Adipocyte (in vitro differentiated cells): ENCODE results near the gene UTP14A.

Experiments
- DNase-seq: peaks from one replicate; pipeline ENCODE4 v3.0.0-alpha.2; 2015; ENCODE audit warnings: low read depth
- H3K27me3 ChIP-seq: replicated peaks from 2 replicates; pipeline ENCODE4 v1.7.0; 2013; ENCODE audit warnings: mild to moderate bottlenecking, low read length, moderate library complexity; ENCODE audit not compliant: control insufficient read depth, insufficient read depth
- H3K36me3 ChIP-seq: 2 replicates; pipeline ENCODE4 v1.7.0; 2013; ENCODE audit warnings: low read length, mild to moderate bottlenecking, moderate library complexity; ENCODE audit not compliant: control insufficient read depth, insufficient read depth, severe bottlenecking
- H3K4me1 ChIP-seq: 2 replicates; pipeline ENCODE4 v1.7.0; 2013; ENCODE audit warnings: mild to moderate bottlenecking, low read length, moderate library complexity; ENCODE audit not compliant: control insufficient read depth, insufficient read depth
- H3K4me3 ChIP-seq: 2 replicates; pipeline ENCODE4 v1.7.0; 2013; ENCODE audit warnings: mild to moderate bottlenecking, low read length, moderate library complexity
- H3K9ac ChIP-seq: 2 replicates; pipeline ENCODE4 v1.7.0; 2013; ENCODE audit warnings: mild to moderate bottlenecking, low read length, moderate library complexity
- H3K9me3 ChIP-seq: 2 replicates; pipeline ENCODE4 v1.7.0; 2013; ENCODE audit warnings: mild to moderate bottlenecking, low read length, moderate library complexity; ENCODE audit not compliant: control insufficient read depth

Gene UTP14A

GRCh38 chrX:129930941-129931410, 25.0 kb downstream of the UTP14A start:
- Histone ChIP-seq H3K9me3 (peaks cover 10% of the 10 kb centered on the region), H3K36me3 (peaks cover 28% of the 10 kb centered on the region), H3K4me3 (peak overlapping the region; percentile 81)

GRCh38 chrX:129931411-129932015, 25.5 kb downstream of the UTP14A start:
- DNase-seq = peak; percentile 93
- Histone ChIP-seq H3K9me3 (peaks cover 10% of the 10 kb centered on the region), H3K27me3 (peaks cover under 1% of the 10 kb centered on the region), H3K9ac (peak overlapping the region; percentile 84), H3K36me3 (peaks cover 22% of the 10 kb centered on the region), H3K4me1 (no peaks in the 10 kb centered on the region), H3K4me3 (peak overlapping the region; percentile 81)

More at GRCh38 chrX:129930941-129931410, 25.0 kb downstream of the UTP14A start:
- DNase-seq = peak; percentile 20
- peak overlapping the region; percentile 78 for H3K9ac ChIP-seq
- H3K27me3 ChIP-seq = no peaks in the 10 kb centered on the region
- H3K4me1 ChIP-seq = no peaks in the 10 kb centered on the region

GRCh38 chrX:129932016-129932820, 26.3 kb downstream of the UTP14A start:
- H3K4me1 ChIP-seq = no peaks in the 10 kb centered on the region
- peaks cover 15% of the 10 kb centered on the region for H3K36me3 ChIP-seq
- peaks cover 6% of the 10 kb centered on the region for H3K9me3 ChIP-seq
- peak overlapping the region; percentile 78 for H3K4me3 ChIP-seq
- peak overlapping the region; percentile 84 for H3K9ac ChIP-seq
- H3K27me3 ChIP-seq = peaks cover 8% of the 10 kb centered on the region
- peak; percentile 86 for DNase-seq

GRCh38 chrX:129932821-129933321, 26.9 kb downstream of the UTP14A start:
- Histone ChIP-seq H3K4me3 (peak overlapping the region; percentile 59), H3K9me3 (peaks cover 6% of the 10 kb centered on the region), H3K36me3 (peaks cover 9% of the 10 kb centered on the region), H3K4me1 (no peaks in the 10 kb centered on the region), H3K9ac (peak overlapping the region; percentile 67), H3K27me3 (peaks cover 10% of the 10 kb centered on the region)
- DNase-seq = peak; percentile 32

GRCh38 chrX:129933700-129934099, 27.7 kb downstream of the UTP14A start:
- Histone ChIP-seq H3K9me3 (peaks cover 6% of the 10 kb centered on the region), H3K36me3 (peaks cover 8% of the 10 kb centered on the region), H3K9ac (no peak overlapping the region), H3K4me3 (no peak overlapping the region), H3K4me1 (no peaks in the 10 kb centered on the region), H3K27me3 (peaks cover 18% of the 10 kb centered on the region)
- no peak for DNase-seq

GRCh38 chrX:129934461-129934860, 28.5 kb downstream of the UTP14A start:
- H3K4me1 ChIP-seq = no peaks in the 10 kb centered on the region
- no peak overlapping the region for H3K9ac ChIP-seq
- peaks cover 19% of the 10 kb centered on the region for H3K27me3 ChIP-seq
- no peak overlapping the region for H3K4me3 ChIP-seq
- peaks cover 6% of the 10 kb centered on the region for H3K9me3 ChIP-seq
- peaks cover 3% of the 10 kb centered on the region for H3K36me3 ChIP-seq
- DNase-seq = no peak

- no peak for DNase-seq
- Histone ChIP-seq H3K4me1 (no peaks in the 10 kb centered on the region), H3K9ac (no peak overlapping the region), H3K9me3 (peaks cover 6% of the 10 kb centered on the region), H3K4me3 (no peak overlapping the region), H3K36me3 (no peaks in the 10 kb centered on the region), H3K27me3 (peaks cover 23% of the 10 kb centered on the region)
Measured at GRCh38 chrX:129934952-129935351, 29.0 kb downstream of the UTP14A start.

- Histone ChIP-seq H3K27me3 (peaks cover 29% of the 10 kb centered on the region), H3K9ac (no peak overlapping the region), H3K4me3 (no peak overlapping the region), H3K36me3 (no peaks in the 10 kb centered on the region), H3K9me3 (peaks cover 6% of the 10 kb centered on the region), H3K4me1 (no peaks in the 10 kb centered on the region)
- DNase-seq = no peak
Measured at GRCh38 chrX:129938081-129938480, 32.1 kb downstream of the UTP14A start.

- no peak for DNase-seq
- no peaks in the 10 kb centered on the region for H3K36me3 ChIP-seq
Measured at GRCh38 chrX:129939986-129940385, 34.0 kb downstream of the UTP14A start.

GRCh38 chrX:129940721-129941120, 34.8 kb downstream of the UTP14A start:
- H3K27me3 ChIP-seq = peaks cover 29% of the 10 kb centered on the region
- DNase-seq = no peak
- H3K4me3 ChIP-seq = no peak overlapping the region
- H3K36me3 ChIP-seq = no peaks in the 10 kb centered on the region
- H3K9ac ChIP-seq = no peak overlapping the region
- H3K4me1 ChIP-seq = peaks cover 3% of the 10 kb centered on the region
- no peaks in the 10 kb centered on the region for H3K9me3 ChIP-seq

More at GRCh38 chrX:129939986-129940385, 34.0 kb downstream of the UTP14A start:
- Histone ChIP-seq H3K4me3 (no peak overlapping the region), H3K9ac (no peak overlapping the region), H3K9me3 (peaks cover 4% of the 10 kb centered on the region), H3K27me3 (peaks cover 29% of the 10 kb centered on the region), H3K4me1 (no peaks in the 10 kb centered on the region)

GRCh38 chrX:129945131-129945530, 39.2 kb downstream of the UTP14A start:
- H3K4me3 ChIP-seq = no peak overlapping the region
- H3K27me3 ChIP-seq = peaks cover 8% of the 10 kb centered on the region
- no peaks in the 10 kb centered on the region for H3K9me3 ChIP-seq
- H3K4me1 ChIP-seq = peaks cover 3% of the 10 kb centered on the region
- DNase-seq = peak; percentile 48
- no peaks in the 10 kb centered on the region for H3K36me3 ChIP-seq
- H3K9ac ChIP-seq = no peak overlapping the region
